ENCODE results near the gene PCDH9. TPM values are rescaled to one million over a fixed set of nuclear protein-coding genes. Genes with fewer than 3 reads are reported as not detected.

Gene PCDH9
- total and polyA plus RNA-seq, 10 of the 15 experiments (the other 5 are each of a cell fraction or from before 2014, with no cell fraction given): 0.02 to 2.3 (median 0.05) TPM; not detected in 1

DNA sequence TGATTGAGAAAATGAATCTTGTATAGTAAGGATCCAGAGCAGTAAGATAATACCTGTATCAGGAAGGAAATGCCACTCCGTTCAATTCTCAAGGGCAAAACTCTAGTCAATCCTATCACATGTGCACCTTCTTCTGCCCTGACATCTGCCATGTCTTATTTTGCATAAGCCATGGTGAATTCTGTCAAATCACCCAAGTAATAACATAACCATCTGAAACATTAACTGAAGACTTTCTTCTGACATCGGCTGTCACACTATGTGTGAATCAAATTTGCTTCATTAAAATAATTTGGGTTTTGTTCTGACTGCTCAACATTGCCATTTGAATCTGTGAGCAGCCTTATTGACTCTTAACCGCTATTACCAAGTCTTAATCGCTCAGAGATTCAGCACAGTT, 91.2 kb downstream of the PCDH9 start (continued):
- TF ChIP-seq, protein P1, sequence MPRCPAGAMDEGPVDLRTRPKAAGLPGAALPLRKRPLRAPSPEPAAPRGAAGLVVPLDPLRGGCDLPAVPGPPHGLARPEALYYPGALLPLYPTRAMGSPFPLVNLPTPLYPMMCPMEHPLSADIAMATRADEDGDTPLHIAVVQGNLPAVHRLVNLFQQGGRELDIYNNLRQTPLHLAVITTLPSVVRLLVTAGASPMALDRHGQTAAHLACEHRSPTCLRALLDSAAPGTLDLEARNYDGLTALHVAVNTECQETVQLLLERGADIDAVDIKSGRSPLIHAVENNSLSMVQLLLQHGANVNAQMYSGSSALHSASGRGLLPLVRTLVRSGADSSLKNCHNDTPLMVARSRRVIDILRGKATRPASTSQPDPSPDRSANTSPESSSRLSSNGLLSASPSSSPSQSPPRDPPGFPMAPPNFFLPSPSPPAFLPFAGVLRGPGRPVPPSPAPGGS (IDR thresholded peaks at IDR 0.05; ENCODE audit: borderline replicate concordance, insufficient read depth, low read depth, low read length, poor library complexity, severe bottlenecking): no peak
- TF ChIP-seq CREM (IDR thresholded peaks at IDR 0.05; ENCODE audit: low read depth) (no peak), SMAD5 (IDR thresholded peaks at IDR 0.05; ENCODE audit: low read depth) (no peak), HDAC6 (IDR thresholded peaks at IDR 0.05; ENCODE audit: unreplicated experiment) (no peak), NBN (IDR thresholded peaks at IDR 0.05) (no peak)
- TF ChIP-seq, protein P2, sequence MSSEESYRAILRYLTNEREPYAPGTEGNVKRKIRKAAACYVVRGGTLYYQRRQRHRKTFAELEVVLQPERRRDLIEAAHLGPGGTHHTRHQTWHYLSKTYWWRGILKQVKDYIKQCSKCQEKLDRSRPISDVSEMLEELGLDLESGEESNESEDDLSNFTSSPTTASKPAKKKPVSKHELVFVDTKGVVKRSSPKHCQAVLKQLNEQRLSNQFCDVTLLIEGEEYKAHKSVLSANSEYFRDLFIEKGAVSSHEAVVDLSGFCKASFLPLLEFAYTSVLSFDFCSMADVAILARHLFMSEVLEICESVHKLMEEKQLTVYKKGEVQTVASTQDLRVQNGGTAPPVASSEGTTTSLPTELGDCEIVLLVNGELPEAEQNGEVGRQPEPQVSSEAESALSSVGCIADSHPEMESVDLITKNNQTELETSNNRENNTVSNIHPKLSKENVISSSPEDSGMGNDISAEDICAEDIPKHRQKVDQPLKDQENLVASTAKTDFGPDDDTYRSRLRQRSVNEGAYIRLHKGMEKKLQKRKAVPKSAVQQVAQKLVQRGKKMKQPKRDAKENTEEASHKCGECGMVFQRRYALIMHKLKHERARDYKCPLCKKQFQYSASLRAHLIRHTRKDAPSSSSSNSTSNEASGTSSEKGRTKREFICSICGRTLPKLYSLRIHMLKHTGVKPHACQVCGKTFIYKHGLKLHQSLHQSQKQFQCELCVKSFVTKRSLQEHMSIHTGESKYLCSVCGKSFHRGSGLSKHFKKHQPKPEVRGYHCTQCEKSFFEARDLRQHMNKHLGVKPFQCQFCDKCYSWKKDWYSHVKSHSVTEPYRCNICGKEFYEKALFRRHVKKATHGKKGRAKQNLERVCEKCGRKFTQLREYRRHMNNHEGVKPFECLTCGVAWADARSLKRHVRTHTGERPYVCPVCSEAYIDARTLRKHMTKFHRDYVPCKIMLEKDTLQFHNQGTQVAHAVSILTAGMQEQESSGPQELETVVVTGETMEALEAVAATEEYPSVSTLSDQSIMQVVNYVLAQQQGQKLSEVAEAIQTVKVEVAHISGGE (CRISPR knock-in tag; IDR thresholded peaks at IDR 0.05): no peak

DNA sequence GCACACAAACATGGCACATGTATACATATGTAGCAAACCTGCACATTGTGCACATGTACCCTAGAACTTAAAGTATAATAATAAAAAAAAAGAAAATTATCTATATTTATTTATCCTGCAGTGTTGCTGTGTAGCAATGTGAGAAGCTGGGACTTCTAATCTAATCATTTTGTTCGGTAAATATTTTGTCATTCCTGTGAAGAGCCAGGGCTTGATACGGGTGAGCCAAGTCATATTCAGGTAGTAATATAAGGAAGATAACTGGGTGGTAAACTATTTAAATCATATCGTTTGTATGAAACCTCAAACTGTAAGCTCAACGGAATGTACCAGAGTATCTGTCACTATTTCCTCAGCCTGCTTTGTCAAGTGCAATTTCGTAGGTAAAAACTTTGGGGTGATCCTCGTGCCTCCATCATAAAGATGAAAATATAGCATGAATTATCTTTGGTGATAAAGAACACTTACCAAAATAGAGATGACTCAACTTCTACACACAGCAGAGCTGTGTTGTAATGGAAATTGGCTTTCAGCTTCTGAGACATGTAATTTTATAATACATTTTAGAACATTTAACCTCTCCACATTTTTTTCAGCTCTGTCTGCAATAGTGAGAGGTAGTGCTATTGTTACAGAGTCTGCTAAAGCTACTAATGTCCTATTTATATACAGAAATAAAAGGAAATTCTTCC, 92.9 kb downstream of the PCDH9 start:
- Histone ChIP-seq H3K9me3 (replicated peaks; ENCODE audit: control insufficient read depth, insufficient read depth, low read length) (no peaks in the 10 kb centered on the region), H3K4me2 (ENCODE audit: control insufficient read depth, insufficient read depth) (no peak overlapping the region), H2AFZ (ENCODE audit: control insufficient read depth, low read depth, low read length) (no peak overlapping the region), H3K27ac (ENCODE audit: control insufficient read depth, insufficient read depth) (no peak overlapping the region), H3K4me3 (no peak overlapping the region), H3K4me1 (ENCODE audit: control insufficient read depth, insufficient read depth, low read length) (no peaks in the 10 kb centered on the region), H3K79me2 (ENCODE audit: control insufficient read depth, insufficient read depth, low read length) (no peaks in the 10 kb centered on the region), H4K20me1 (ENCODE audit: control insufficient read depth, insufficient read depth) (no peaks in the 10 kb centered on the region), H3K9ac (ENCODE audit: control insufficient read depth, insufficient read depth, low read length) (no peak overlapping the region), H3K27me3 (replicated peaks in 1 of 2; ENCODE audit: control insufficient read depth in 2 of 2, insufficient read depth in 2 of 2, low read length in 1 of 2) (no peaks in the 10 kb centered on the region), H3K36me3 (ENCODE audit: control insufficient read depth in 2 of 2, insufficient read depth in 2 of 2, low read length in 1 of 2) (no peaks in the 10 kb centered on the region)
- DNase-seq (ENCODE audit: low read depth, low spot score): no peak
- no peak for FAIRE-seq
- in situ Hi-C loops (cut with MboI) (no loop called here), intact Hi-C loops (cut with micrococcal nuclease; ENCODE audit: unreplicated experiment) (no loop called here)
- ChIA-PET RAD21 (ENCODE audit: unreplicated experiment) (no interaction called here), SMC1A (ENCODE audit: uncharacterized antibody, unreplicated experiment) (no interaction called here), POLR2A (no interaction called here), CTCF (no interaction called here)
- BruUV-seq (replicated peaks): no TSS peak
- WGBS (ENCODE audit: insufficient coverage, insufficient replicate concordance, low lambda C conversion rate, missing lambda C conversion rate): 22% methylated on average over 6 of the region's 6 CpGs
- no peak for ATAC-seq
- TF ChIP-seq ATF7 (IDR thresholded peaks at IDR 0.05; ENCODE audit: low read depth): no peak
- no peak for TF ChIP-seq IKZF2 (IDR thresholded peaks at IDR 0.05)
- no peak for TF ChIP-seq SREBF2 (IDR thresholded peaks at IDR 0.05; ENCODE audit: low read length)
- TF ChIP-seq, protein P3, sequence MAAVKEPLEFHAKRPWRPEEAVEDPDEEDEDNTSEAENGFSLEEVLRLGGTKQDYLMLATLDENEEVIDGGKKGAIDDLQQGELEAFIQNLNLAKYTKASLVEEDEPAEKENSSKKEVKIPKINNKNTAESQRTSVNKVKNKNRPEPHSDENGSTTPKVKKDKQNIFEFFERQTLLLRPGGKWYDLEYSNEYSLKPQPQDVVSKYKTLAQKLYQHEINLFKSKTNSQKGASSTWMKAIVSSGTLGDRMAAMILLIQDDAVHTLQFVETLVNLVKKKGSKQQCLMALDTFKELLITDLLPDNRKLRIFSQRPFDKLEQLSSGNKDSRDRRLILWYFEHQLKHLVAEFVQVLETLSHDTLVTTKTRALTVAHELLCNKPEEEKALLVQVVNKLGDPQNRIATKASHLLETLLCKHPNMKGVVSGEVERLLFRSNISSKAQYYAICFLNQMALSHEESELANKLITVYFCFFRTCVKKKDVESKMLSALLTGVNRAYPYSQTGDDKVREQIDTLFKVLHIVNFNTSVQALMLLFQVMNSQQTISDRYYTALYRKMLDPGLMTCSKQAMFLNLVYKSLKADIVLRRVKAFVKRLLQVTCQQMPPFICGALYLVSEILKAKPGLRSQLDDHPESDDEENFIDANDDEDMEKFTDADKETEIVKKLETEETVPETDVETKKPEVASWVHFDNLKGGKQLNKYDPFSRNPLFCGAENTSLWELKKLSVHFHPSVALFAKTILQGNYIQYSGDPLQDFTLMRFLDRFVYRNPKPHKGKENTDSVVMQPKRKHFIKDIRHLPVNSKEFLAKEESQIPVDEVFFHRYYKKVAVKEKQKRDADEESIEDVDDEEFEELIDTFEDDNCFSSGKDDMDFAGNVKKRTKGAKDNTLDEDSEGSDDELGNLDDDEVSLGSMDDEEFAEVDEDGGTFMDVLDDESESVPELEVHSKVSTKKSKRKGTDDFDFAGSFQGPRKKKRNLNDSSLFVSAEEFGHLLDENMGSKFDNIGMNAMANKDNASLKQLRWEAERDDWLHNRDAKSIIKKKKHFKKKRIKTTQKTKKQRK (IDR thresholded peaks at IDR 0.05; ENCODE audit: low read depth, low read length): no peak
- no peak for TF ChIP-seq HDAC6 (IDR thresholded peaks at IDR 0.05; ENCODE audit: unreplicated experiment)
- no peak for TF ChIP-seq JUNB (IDR thresholded peaks at IDR 0.05)
- TF ChIP-seq, protein P4, sequence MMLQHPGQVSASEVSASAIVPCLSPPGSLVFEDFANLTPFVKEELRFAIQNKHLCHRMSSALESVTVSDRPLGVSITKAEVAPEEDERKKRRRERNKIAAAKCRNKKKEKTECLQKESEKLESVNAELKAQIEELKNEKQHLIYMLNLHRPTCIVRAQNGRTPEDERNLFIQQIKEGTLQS (IDR thresholded peaks at IDR 0.05; ENCODE audit: borderline replicate concordance, extremely low read depth, low read depth, low read length): no peak
- TF ChIP-seq, protein P5, sequence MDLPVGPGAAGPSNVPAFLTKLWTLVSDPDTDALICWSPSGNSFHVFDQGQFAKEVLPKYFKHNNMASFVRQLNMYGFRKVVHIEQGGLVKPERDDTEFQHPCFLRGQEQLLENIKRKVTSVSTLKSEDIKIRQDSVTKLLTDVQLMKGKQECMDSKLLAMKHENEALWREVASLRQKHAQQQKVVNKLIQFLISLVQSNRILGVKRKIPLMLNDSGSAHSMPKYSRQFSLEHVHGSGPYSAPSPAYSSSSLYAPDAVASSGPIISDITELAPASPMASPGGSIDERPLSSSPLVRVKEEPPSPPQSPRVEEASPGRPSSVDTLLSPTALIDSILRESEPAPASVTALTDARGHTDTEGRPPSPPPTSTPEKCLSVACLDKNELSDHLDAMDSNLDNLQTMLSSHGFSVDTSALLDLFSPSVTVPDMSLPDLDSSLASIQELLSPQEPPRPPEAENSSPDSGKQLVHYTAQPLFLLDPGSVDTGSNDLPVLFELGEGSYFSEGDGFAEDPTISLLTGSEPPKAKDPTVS (IDR thresholded peaks at IDR 0.05; ENCODE audit: low read depth, low read length): no peak
